Endothelial cell (in vitro differentiated cells): Measurements from ENCODE around the gene NLRX1. TPM values are rescaled to one million over a fixed set of nuclear protein-coding genes. Genes with fewer than 3 reads are reported as not detected.
"Not testable (repeated sequence)": the region's sequence is repeated elsewhere in the genome, so short reads cannot be mapped to it uniquely, and the experiment has no call there.

ENCODE experiments used
- DNase-seq: peaks from one replicate; pipeline ENCODE4 v3.0.0; 2021; ENCODE audit warnings: low spot score
- H3K27ac Mint-ChIP-seq: one replicate; pipeline ENCODE4 v1.8.0; 2021; ENCODE audit warnings: mixed read lengths, inconsistent platforms; ENCODE audit not compliant: unreplicated experiment
- H3K27me3 Mint-ChIP-seq: one replicate; pipeline ENCODE4 v1.8.0; 2021; ENCODE audit warnings: mild to moderate bottlenecking, moderate library complexity, mixed read lengths, inconsistent platforms; ENCODE audit not compliant: unreplicated experiment
- H3K36me3 Mint-ChIP-seq: one replicate; pipeline ENCODE4 v1.8.0; 2021; ENCODE audit warnings: mild to moderate bottlenecking, low read depth, mixed read lengths, inconsistent platforms; ENCODE audit not compliant: unreplicated experiment
- H3K4me1 Mint-ChIP-seq: one replicate; pipeline ENCODE4 v1.8.0; 2021; ENCODE audit warnings: mild to moderate bottlenecking, mixed read lengths, inconsistent platforms; ENCODE audit not compliant: unreplicated experiment
- H3K4me3 Mint-ChIP-seq: one replicate; pipeline ENCODE4 v1.8.0; 2021; ENCODE audit warnings: mild to moderate bottlenecking, mixed read lengths, inconsistent platforms; ENCODE audit not compliant: unreplicated experiment
- H3K9me3 Mint-ChIP-seq: one replicate; pipeline ENCODE4 v1.8.0; 2021; ENCODE audit warnings: mixed read lengths, inconsistent platforms; ENCODE audit not compliant: unreplicated experiment
- total RNA-seq: library from RNA; stranded (reverse); fragmentation: NEBNext Ultra II Directional; extraction: Animal tissue kit (Norgen Biotek cat#: 25700); gene quantifications from one replicate; pipeline ENCODE4 v1.2.1, GENCODE V29; 2021; ENCODE audit not compliant: unreplicated experiment
- TF ChIP-seq, protein P1 (sequence below): fragments of 200-600 bp; sonication (generic); IDR thresholded peaks from one replicate; pipeline ENCODE4 v1.5.0; 2021; ENCODE audit warnings: antibody characterized with exemption; ENCODE audit not compliant: unreplicated experiment

Gene NLRX1
- total RNA-seq, 1 donor from 2014 or later = 12.3 TPM

GRCh38 chr11:119121811-119122124 lies 46.8 kb upstream of the NLRX1 start:
- Mint-ChIP-seq H3K9me3 (no peaks in the 10 kb centered on the region), H3K4me1 (peaks cover 21% of the 10 kb centered on the region), H3K4me3 (peak overlapping the region; percentile 95), H3K36me3 (peaks cover 17% of the 10 kb centered on the region), H3K27me3 (peaks cover 7% of the 10 kb centered on the region), H3K27ac (peak overlapping the region; percentile 55)
- TF ChIP-seq, protein P1, sequence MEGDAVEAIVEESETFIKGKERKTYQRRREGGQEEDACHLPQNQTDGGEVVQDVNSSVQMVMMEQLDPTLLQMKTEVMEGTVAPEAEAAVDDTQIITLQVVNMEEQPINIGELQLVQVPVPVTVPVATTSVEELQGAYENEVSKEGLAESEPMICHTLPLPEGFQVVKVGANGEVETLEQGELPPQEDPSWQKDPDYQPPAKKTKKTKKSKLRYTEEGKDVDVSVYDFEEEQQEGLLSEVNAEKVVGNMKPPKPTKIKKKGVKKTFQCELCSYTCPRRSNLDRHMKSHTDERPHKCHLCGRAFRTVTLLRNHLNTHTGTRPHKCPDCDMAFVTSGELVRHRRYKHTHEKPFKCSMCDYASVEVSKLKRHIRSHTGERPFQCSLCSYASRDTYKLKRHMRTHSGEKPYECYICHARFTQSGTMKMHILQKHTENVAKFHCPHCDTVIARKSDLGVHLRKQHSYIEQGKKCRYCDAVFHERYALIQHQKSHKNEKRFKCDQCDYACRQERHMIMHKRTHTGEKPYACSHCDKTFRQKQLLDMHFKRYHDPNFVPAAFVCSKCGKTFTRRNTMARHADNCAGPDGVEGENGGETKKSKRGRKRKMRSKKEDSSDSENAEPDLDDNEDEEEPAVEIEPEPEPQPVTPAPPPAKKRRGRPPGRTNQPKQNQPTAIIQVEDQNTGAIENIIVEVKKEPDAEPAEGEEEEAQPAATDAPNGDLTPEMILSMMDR = no peak
- DNase-seq = no peak

DNA sequence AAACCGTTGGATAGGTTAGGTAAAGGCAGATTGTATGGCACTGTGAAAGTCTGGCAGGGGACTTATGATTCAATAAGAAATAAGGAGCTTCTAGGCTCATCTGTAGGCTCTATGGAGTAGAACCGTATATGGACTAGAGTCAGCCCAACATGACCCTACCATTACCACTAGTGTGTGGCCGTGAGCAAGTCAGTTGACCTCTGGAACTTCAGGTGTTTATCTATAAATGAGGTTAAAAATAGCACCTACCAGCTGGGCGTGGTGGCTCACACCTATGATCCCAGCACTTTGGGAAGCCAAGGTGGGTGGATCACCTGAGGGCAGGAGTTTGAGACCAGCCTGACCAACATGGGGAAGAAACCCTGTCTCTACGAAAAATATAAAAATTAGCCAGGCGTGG lies 42.7 kb upstream of the NLRX1 start:
- Mint-ChIP-seq H3K36me3 (peaks cover 28% of the 10 kb centered on the region), H3K9me3 (no peaks in the 10 kb centered on the region), H3K27me3 (no peaks in the 10 kb centered on the region), H3K27ac (no peak overlapping the region), H3K4me1 (peaks cover 28% of the 10 kb centered on the region), H3K4me3 (no peak overlapping the region)
- DNase-seq = no peak
- TF ChIP-seq, protein P1 = no peak

- H3K27ac Mint-ChIP-seq = peak overlapping the region; percentile 14
- peaks cover 32% of the 10 kb centered on the region for H3K4me1 Mint-ChIP-seq
- TF ChIP-seq, protein P1 = no peak
- H3K36me3 Mint-ChIP-seq = peaks cover 34% of the 10 kb centered on the region
- no peaks in the 10 kb centered on the region for H3K9me3 Mint-ChIP-seq
- H3K27me3 Mint-ChIP-seq = peaks cover 5% of the 10 kb centered on the region
- no peak overlapping the region for H3K4me3 Mint-ChIP-seq
- no peak for DNase-seq
Observed at GRCh38 chr11:119126675-119127268, 41.8 kb upstream of the NLRX1 start.

DNA sequence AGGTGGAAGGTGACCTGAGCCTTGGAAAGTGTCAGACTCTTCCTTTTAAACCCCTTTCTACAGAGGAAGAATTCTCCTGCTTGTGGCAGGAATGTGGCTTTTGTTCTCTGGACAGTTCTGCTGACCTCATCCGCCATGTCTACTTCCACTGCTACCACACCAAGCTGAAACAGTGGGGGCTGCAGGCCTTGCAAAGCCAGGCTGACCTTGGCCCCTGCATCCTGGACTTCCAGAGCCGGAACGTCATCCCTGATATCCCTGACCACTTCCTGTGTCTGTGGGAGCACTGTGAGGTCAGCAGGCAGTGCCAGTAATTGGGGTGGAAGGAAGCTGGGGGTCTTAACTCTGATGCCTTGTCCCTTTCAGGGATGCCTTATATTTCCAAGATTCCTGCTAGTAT lies 37.9 kb upstream of the NLRX1 start:
- H3K36me3 Mint-ChIP-seq = peaks cover 44% of the 10 kb centered on the region
- peak overlapping the region; percentile 43 for H3K27ac Mint-ChIP-seq

DNA sequence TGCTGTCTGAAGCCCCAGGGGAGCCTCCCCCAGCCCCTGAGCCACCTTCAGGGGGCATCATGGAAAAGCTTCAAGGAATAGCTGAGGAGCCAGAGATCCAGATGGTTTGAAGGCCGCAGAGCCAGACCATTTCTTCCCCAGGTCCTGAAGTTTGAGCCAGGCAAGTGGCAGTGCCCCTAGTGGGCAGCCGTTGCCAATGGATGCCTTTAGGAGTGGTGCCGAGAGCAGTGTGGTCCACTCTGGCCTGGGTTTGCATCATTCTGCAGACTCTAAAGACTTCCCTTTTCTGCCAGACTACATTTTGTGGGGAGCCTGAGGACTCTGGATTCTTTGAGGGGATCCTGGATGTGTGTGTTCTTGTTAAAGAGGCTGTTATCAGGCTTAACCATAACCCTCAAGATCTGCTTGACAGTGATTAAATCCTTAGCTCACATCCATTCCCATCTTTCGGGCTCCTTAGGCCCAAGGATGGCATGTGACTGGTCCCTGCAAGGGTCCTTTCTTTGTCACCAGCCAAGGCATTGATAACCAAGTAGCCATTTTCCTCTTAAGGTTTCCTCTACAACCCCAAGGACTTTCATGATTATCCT lies 34.0 kb upstream of the NLRX1 start:
- H3K36me3 Mint-ChIP-seq = peaks cover 38% of the 10 kb centered on the region
- no peaks in the 10 kb centered on the region for H3K9me3 Mint-ChIP-seq
- DNase-seq = no peak
- peaks cover 9% of the 10 kb centered on the region for H3K27me3 Mint-ChIP-seq
- no peak overlapping the region for H3K27ac Mint-ChIP-seq
- H3K4me1 Mint-ChIP-seq = peaks cover 25% of the 10 kb centered on the region
- TF ChIP-seq, protein P1 = peak; percentile 53
- H3K4me3 Mint-ChIP-seq = no peak overlapping the region

More for the DNA sequence above, 37.9 kb upstream of the NLRX1 start:
- Mint-ChIP-seq H3K27me3 (peaks cover 9% of the 10 kb centered on the region), H3K4me3 (peak overlapping the region; percentile 57), H3K9me3 (no peaks in the 10 kb centered on the region), H3K4me1 (peaks cover 27% of the 10 kb centered on the region)
- TF ChIP-seq, protein P1 = no peak
- no peak for DNase-seq

- H3K36me3 Mint-ChIP-seq, DNase-seq, H3K4me3 Mint-ChIP-seq, H3K27ac Mint-ChIP-seq, H3K27me3 Mint-ChIP-seq, H3K4me1 Mint-ChIP-seq, H3K9me3 Mint-ChIP-seq: not testable (repeated sequence)
Observed at GRCh38 chr11:119139276-119139675, 29.2 kb upstream of the NLRX1 start.
